Trophoblast cell (in vitro differentiated cells and primary cell): Measurements from ENCODE around the gene HS3ST4.

Source experiments
- DNase-seq, 2 donors: peaks; one replicate each; pipeline ENCODE4 v3.0.0-alpha.2; 2016
- H2AFZ ChIP-seq: 2 replicates; pipeline ENCODE4 v1.6.1; 2013; ENCODE audit warnings: low read length, moderate library complexity, mild to moderate bottlenecking; ENCODE audit not compliant: insufficient read depth, poor library complexity
- H2AK5ac ChIP-seq: 2 replicates; pipeline ENCODE4 v1.6.1; 2013; ENCODE audit warnings: mild to moderate bottlenecking, low read length
- H2BK120ac ChIP-seq: 2 replicates; pipeline ENCODE4 v1.6.1; 2013; ENCODE audit warnings: low read length, mild to moderate bottlenecking, moderate library complexity; ENCODE audit not compliant: insufficient read depth, poor library complexity
- H2BK12ac ChIP-seq: 2 replicates; pipeline ENCODE4 v1.6.1; 2013; ENCODE audit warnings: mild to moderate bottlenecking, low read length, moderate library complexity
- H2BK5ac ChIP-seq: 2 replicates; pipeline ENCODE4 v1.6.1; 2013; ENCODE audit warnings: low read length, low read depth, moderate library complexity, mild to moderate bottlenecking; ENCODE audit not compliant: poor library complexity
- H3K14ac ChIP-seq: 2 replicates; pipeline ENCODE4 v1.6.1; 2013; ENCODE audit warnings: mild to moderate bottlenecking, low read length
- H3K18ac ChIP-seq: 2 replicates; pipeline ENCODE4 v1.6.1; 2013; ENCODE audit warnings: mild to moderate bottlenecking, low read length
- H3K23ac ChIP-seq: 2 replicates; pipeline ENCODE4 v1.6.1; 2013; ENCODE audit warnings: low read length
- H3K27ac ChIP-seq: 2 replicates; pipeline ENCODE4 v1.5.1; 2013; ENCODE audit warnings: low read depth, mild to moderate bottlenecking, inconsistent platforms, low read length, moderate library complexity
- H3K27me3 ChIP-seq: 2 replicates; pipeline ENCODE4 v1.6.1; 2013; ENCODE audit warnings: inconsistent platforms, mild to moderate bottlenecking, low read length, moderate library complexity; ENCODE audit not compliant: insufficient read depth
- H3K36me3 ChIP-seq, 2 experiments: 1 replicate in 1 of 2; 2 replicates in 1 of 2; pipeline ENCODE4 v1.6.1; 2013; ENCODE audit warnings: low read length in 2 of 2, mild to moderate bottlenecking in 2 of 2, moderate library complexity in 1 of 2; ENCODE audit not compliant: insufficient read depth in 2 of 2, control insufficient read depth in 1 of 2
- H3K4ac ChIP-seq: 2 replicates; pipeline ENCODE4 v1.6.1; 2013; ENCODE audit warnings: low read depth, mild to moderate bottlenecking, low read length, moderate library complexity
- H3K4me1 ChIP-seq, 2 experiments: 1 replicate in 1 of 2; 2 replicates in 1 of 2; pipeline ENCODE4 v1.6.1; 2013; ENCODE audit warnings: low read length in 2 of 2, mild to moderate bottlenecking in 2 of 2, moderate library complexity in 1 of 2; ENCODE audit not compliant: insufficient read depth in 2 of 2, control insufficient read depth in 1 of 2
- H3K4me2 ChIP-seq: 2 replicates; pipeline ENCODE4 v1.6.1; 2013; ENCODE audit warnings: inconsistent platforms, mild to moderate bottlenecking, low read length, moderate library complexity
- H3K4me3 ChIP-seq: 2 replicates; pipeline ENCODE4 v1.5.1; 2013; ENCODE audit warnings: mild to moderate bottlenecking, low read depth, low read length, inconsistent platforms
- H3K79me1 ChIP-seq: one replicate; pipeline ENCODE4 v1.6.1; 2013; ENCODE audit warnings: low read length
- H3K79me2 ChIP-seq: 2 replicates; pipeline ENCODE4 v1.6.1; 2013; ENCODE audit warnings: low read length, mild to moderate bottlenecking; ENCODE audit not compliant: control insufficient read depth, insufficient read depth, poor library complexity
- H3K9ac ChIP-seq: 2 replicates; pipeline ENCODE4 v1.6.1; 2013; ENCODE audit warnings: mild to moderate bottlenecking, low read length
- H3K9me3 ChIP-seq: 2 replicates; pipeline ENCODE4 v1.6.1; 2013; ENCODE audit warnings: low read depth, mild to moderate bottlenecking, control low read depth, inconsistent platforms, low read length; ENCODE audit not compliant: insufficient read depth
- H4K12ac ChIP-seq: 2 replicates; pipeline ENCODE4 v1.6.1; 2013; ENCODE audit warnings: low read depth, mild to moderate bottlenecking, low read length, moderate library complexity
- H4K8ac ChIP-seq: 2 replicates; pipeline ENCODE4 v1.6.1; 2013; ENCODE audit warnings: low read depth, mild to moderate bottlenecking, low read length, moderate library complexity
- H4K91ac ChIP-seq: one replicate; pipeline ENCODE4 v1.6.1; 2013; ENCODE audit warnings: low read depth, mild to moderate bottlenecking, low read length, moderate library complexity
- WGBS: extraction: QIAGEN DNeasy Blood & Tissue Kit; methylation state at CpG from one replicate; pipeline ENCODE4 v1.1.7; 2013; ENCODE audit warnings: missing lambda C conversion rate; ENCODE audit not compliant: insufficient read length, insufficient coverage; ENCODE audit errors: extremely low coverage; 5-methylcytosine and 5-hydroxymethylcytosine counted together

Gene HS3ST4

GRCh38 chr16:25841761-25842160 is 150.0 kb downstream of the HS3ST4 start:
- H4K91ac ChIP-seq: no peak overlapping the region
- no peak for DNase-seq
- no peaks in the 10 kb centered on the region for H3K4me1 ChIP-seq
- no peak overlapping the region for H2BK120ac ChIP-seq
- H4K12ac ChIP-seq: no peak overlapping the region
- H2AFZ ChIP-seq: no peak overlapping the region
- no peak overlapping the region for H2BK5ac ChIP-seq
- no peak overlapping the region for H4K8ac ChIP-seq
- H2BK12ac ChIP-seq: no peak overlapping the region
- no peak overlapping the region for H3K4me3 ChIP-seq
- no peak overlapping the region for H3K14ac ChIP-seq
- no peak overlapping the region for H3K23ac ChIP-seq
- no peak overlapping the region for H3K9ac ChIP-seq
- no peaks in the 10 kb centered on the region for H3K79me2 ChIP-seq
- WGBS: no CpG with 5 or more reads among the region's 3 CpGs
- H3K27ac ChIP-seq: no peak overlapping the region
- no peak overlapping the region for H2AK5ac ChIP-seq
- no peaks in the 10 kb centered on the region for H3K36me3 ChIP-seq
- H3K4me2 ChIP-seq: no peak overlapping the region
- H3K9me3 ChIP-seq: no peaks in the 10 kb centered on the region
- no peak overlapping the region for H3K4ac ChIP-seq
- no peaks in the 10 kb centered on the region for H3K79me1 ChIP-seq
- no peak overlapping the region for H3K18ac ChIP-seq
- no peaks in the 10 kb centered on the region for H3K27me3 ChIP-seq

GRCh38 chr16:25845901-25846300 is 154.1 kb downstream of the HS3ST4 start:
- Histone ChIP-seq H2AFZ (no peak overlapping the region), H3K27ac (no peak overlapping the region), H3K18ac (no peak overlapping the region), H3K79me2 (no peaks in the 10 kb centered on the region), H3K4me3 (no peak overlapping the region), H3K4ac (no peak overlapping the region), H4K8ac (no peak overlapping the region), H3K14ac (no peak overlapping the region), H2BK12ac (no peak overlapping the region), H2BK120ac (no peak overlapping the region), H3K9ac (no peak overlapping the region), H3K79me1 (no peaks in the 10 kb centered on the region), H3K4me2 (no peak overlapping the region), H3K36me3 (no peaks in the 10 kb centered on the region), H3K9me3 (no peaks in the 10 kb centered on the region), H3K4me1 (no peaks in the 10 kb centered on the region), H3K23ac (no peak overlapping the region), H2AK5ac (no peak overlapping the region), H3K27me3 (no peaks in the 10 kb centered on the region), H4K12ac (no peak overlapping the region), H4K91ac (no peak overlapping the region), H2BK5ac (no peak overlapping the region)
- no peak for DNase-seq
- no CpG with 5 or more reads among the region's 3 CpGs for WGBS

- Histone ChIP-seq H3K79me2 (no peaks in the 10 kb centered on the region), H3K4me2 (no peak overlapping the region), H2BK12ac (no peak overlapping the region), H3K27me3 (no peaks in the 10 kb centered on the region), H3K18ac (no peak overlapping the region), H3K4ac (no peak overlapping the region), H2BK120ac (no peak overlapping the region), H3K4me1 (peaks cover 0 to 5% of the 10 kb centered on the region in 2 experiments), H3K4me3 (no peak overlapping the region), H3K36me3 (no peaks in the 10 kb centered on the region), H2AFZ (no peak overlapping the region), H3K9ac (no peak overlapping the region), H3K23ac (no peak overlapping the region), H2BK5ac (no peak overlapping the region), H3K14ac (no peak overlapping the region), H3K27ac (no peak overlapping the region), H4K8ac (no peak overlapping the region), H3K79me1 (no peaks in the 10 kb centered on the region), H4K12ac (no peak overlapping the region), H2AK5ac (no peak overlapping the region), H4K91ac (no peak overlapping the region), H3K9me3 (no peaks in the 10 kb centered on the region)
- DNase-seq: no peak
- WGBS: no CpG with 5 or more reads among the region's 6 CpGs
Measured at GRCh38 chr16:25854141-25854540, 162.4 kb downstream of the HS3ST4 start.

- H4K91ac ChIP-seq: no peak overlapping the region
- H2BK5ac ChIP-seq: no peak overlapping the region
- no CpG with 5 or more reads among the region's 1 CpG for WGBS
- H3K23ac ChIP-seq: no peak overlapping the region
- H3K4me1 ChIP-seq: peaks cover 0 to 5% of the 10 kb centered on the region in 2 experiments
- no peak overlapping the region for H3K14ac ChIP-seq
- no peak overlapping the region for H3K4me2 ChIP-seq
- H3K18ac ChIP-seq: no peak overlapping the region
- no peak overlapping the region for H3K27ac ChIP-seq
- no peak overlapping the region for H2BK120ac ChIP-seq
- H3K4ac ChIP-seq: no peak overlapping the region
- H3K9ac ChIP-seq: no peak overlapping the region
- H3K79me1 ChIP-seq: no peaks in the 10 kb centered on the region
- no peaks in the 10 kb centered on the region for H3K79me2 ChIP-seq
- no peaks in the 10 kb centered on the region for H3K9me3 ChIP-seq
- H4K8ac ChIP-seq: no peak overlapping the region
- H2AK5ac ChIP-seq: no peak overlapping the region
- H3K36me3 ChIP-seq: no peaks in the 10 kb centered on the region
- DNase-seq: no peak
- H3K27me3 ChIP-seq: no peaks in the 10 kb centered on the region
- no peak overlapping the region for H2BK12ac ChIP-seq
- no peak overlapping the region for H4K12ac ChIP-seq
- no peak overlapping the region for H2AFZ ChIP-seq
- H3K4me3 ChIP-seq: no peak overlapping the region
Measured at GRCh38 chr16:25855063-25855462, 163.3 kb downstream of the HS3ST4 start.
